GM23338 (cell line): ENCODE results near the gene FILIP1L. TPM values are rescaled to one million over a fixed set of nuclear protein-coding genes. Genes with fewer than 3 reads are reported as not detected.

Source experiments
- ATAC-seq: fragments of 200-7000 bp; cut with Tn5 transposase; 3 replicates; pipeline ENCODE4 v1.9.1; 2020
- DNase-seq: peaks from one replicate; pipeline ENCODE4 v3.0.0-alpha.2; 2015; ENCODE audit warnings: low spot score
- H2AFZ ChIP-seq: fragments of 200-600 bp; sonication (generic); 2 replicates; pipeline ENCODE4 v1.8.0; 2016; ENCODE audit warnings: antibody characterized with exemption, mild to moderate bottlenecking, moderate library complexity
- H3F3A ChIP-seq: fragments of 200-600 bp; sonication (generic); replicated peaks from 2 replicates; pipeline ENCODE4 v1.8.0; 2017; ENCODE audit warnings: antibody characterized with exemption, mixed run types, low read depth
- H3K27ac ChIP-seq: fragments of 200-600 bp; sonication (generic); 2 replicates; pipeline ENCODE4 v1.6.1; 2016; ENCODE audit warnings: low read depth
- H3K27me3 ChIP-seq: fragments of 200-600 bp; sonication (generic); 2 replicates; pipeline ENCODE4 v1.8.0; 2016; ENCODE audit warnings: mild to moderate bottlenecking, mixed run types, moderate library complexity; ENCODE audit not compliant: insufficient read depth
- H3K36me3 ChIP-seq: fragments of 200-600 bp; sonication (generic); 2 replicates; pipeline ENCODE4 v1.8.0; 2016; ENCODE audit warnings: mild to moderate bottlenecking; ENCODE audit not compliant: insufficient read depth
- H3K4me1 ChIP-seq: fragments of 200-600 bp; sonication (generic); 2 replicates; pipeline ENCODE4 v1.8.0; 2016; ENCODE audit warnings: mild to moderate bottlenecking, moderate library complexity; ENCODE audit not compliant: insufficient read depth
- H3K4me2 ChIP-seq: fragments of 200-600 bp; sonication (generic); 2 replicates; pipeline ENCODE4 v1.7.1; 2017; ENCODE audit warnings: mixed run types
- H3K4me3 ChIP-seq: fragments of 200-600 bp; sonication (generic); 2 replicates; pipeline ENCODE4 v1.6.1; 2016; ENCODE audit warnings: mixed run types
- H3K79me2 ChIP-seq: fragments of 200-600 bp; sonication (generic); replicated peaks from 2 replicates; pipeline ENCODE4 v1.8.0; 2017; ENCODE audit warnings: mild to moderate bottlenecking; ENCODE audit not compliant: insufficient read depth
- H3K9me2 ChIP-seq: fragments of 200-600 bp; sonication (generic); 2 replicates; pipeline ENCODE4 v1.8.0; 2017; ENCODE audit not compliant: insufficient read depth
- H4K20me1 ChIP-seq: fragments of 200-600 bp; sonication (generic); replicated peaks from 2 replicates; pipeline ENCODE4 v1.8.0; 2017; ENCODE audit warnings: mild to moderate bottlenecking; ENCODE audit not compliant: insufficient read depth
- H3K27ac Mint-ChIP-seq: 2 replicates; pipeline ENCODE4 v1.8.0; 2020; ENCODE audit warnings: inconsistent platforms, mild to moderate bottlenecking, moderate library complexity, mixed read lengths
- H3K27me3 Mint-ChIP-seq: 3 replicates; pipeline ENCODE4 v1.8.0; 2022; ENCODE audit warnings: low read depth, mild to moderate bottlenecking, moderate library complexity, mixed read lengths, inconsistent platforms; ENCODE audit not compliant: insufficient read depth, poor library complexity
- H3K36me3 Mint-ChIP-seq: 3 replicates; pipeline ENCODE4 v1.8.0; 2021; ENCODE audit warnings: low read depth, mild to moderate bottlenecking, inconsistent platforms, moderate library complexity, mixed read lengths
- H3K4me1 Mint-ChIP-seq: 3 replicates; pipeline ENCODE4 v1.8.0; 2020; ENCODE audit warnings: mild to moderate bottlenecking, inconsistent platforms, mixed read lengths
- H3K4me3 Mint-ChIP-seq: 3 replicates; pipeline ENCODE4 v1.8.0; 2021; ENCODE audit warnings: moderate library complexity, mild to moderate bottlenecking, inconsistent platforms, mixed read lengths
- H3K9me3 Mint-ChIP-seq: 3 replicates; pipeline ENCODE4 v1.8.0; 2020; ENCODE audit warnings: moderate library complexity, mild to moderate bottlenecking, inconsistent platforms, mixed read lengths
- EZH2 ChIP-seq: fragments of 200-600 bp; sonication (generic); IDR thresholded peaks from one replicate; pipeline ENCODE4 v1.8.0; 2017; ENCODE audit warnings: antibody characterized with exemption, mild to moderate bottlenecking, low read depth; ENCODE audit not compliant: unreplicated experiment
- EZH2phosphoT487 ChIP-seq: fragments of 200-600 bp; sonication (generic); IDR thresholded peaks from one replicate; pipeline ENCODE4 v1.8.1; 2018; ENCODE audit warnings: antibody characterized with exemption; ENCODE audit not compliant: unreplicated experiment
- polyA plus RNA-seq: library from polyadenylated mRNA; unstranded; fragments of >200 nt; fragmentation: Nextera tagmentation; extraction: Ambion mirVana; gene quantifications from 2 replicates; pipeline ENCODE4 v1.2.1, GENCODE V29; 2016
- total RNA-seq: library from RNA; depleted of rRNA; stranded (reverse); fragments of >200 nt; shearing (Covaris generic); gene quantifications from 2 replicates; pipeline ENCODE4 v1.2.3, GENCODE V29; 2014
- TF ChIP-seq, protein P1 (sequence below): IDR thresholded peaks from 2 replicates; pipeline ENCODE4 v1.6.1; 2016; ENCODE audit warnings: antibody characterized with exemption
- TF ChIP-seq, protein P2 (sequence below): fragments of 250-450 bp; sonication (Bioruptor Pico); IDR thresholded peaks from 2 replicates; pipeline ENCODE4 v1.5.0; 2020; ENCODE audit warnings: mild to moderate bottlenecking, moderate library complexity

Gene FILIP1L
- total and polyA plus RNA-seq, 2 experiments from 2014 or later: 1.6 TPM; not detected in 1

DNA sequence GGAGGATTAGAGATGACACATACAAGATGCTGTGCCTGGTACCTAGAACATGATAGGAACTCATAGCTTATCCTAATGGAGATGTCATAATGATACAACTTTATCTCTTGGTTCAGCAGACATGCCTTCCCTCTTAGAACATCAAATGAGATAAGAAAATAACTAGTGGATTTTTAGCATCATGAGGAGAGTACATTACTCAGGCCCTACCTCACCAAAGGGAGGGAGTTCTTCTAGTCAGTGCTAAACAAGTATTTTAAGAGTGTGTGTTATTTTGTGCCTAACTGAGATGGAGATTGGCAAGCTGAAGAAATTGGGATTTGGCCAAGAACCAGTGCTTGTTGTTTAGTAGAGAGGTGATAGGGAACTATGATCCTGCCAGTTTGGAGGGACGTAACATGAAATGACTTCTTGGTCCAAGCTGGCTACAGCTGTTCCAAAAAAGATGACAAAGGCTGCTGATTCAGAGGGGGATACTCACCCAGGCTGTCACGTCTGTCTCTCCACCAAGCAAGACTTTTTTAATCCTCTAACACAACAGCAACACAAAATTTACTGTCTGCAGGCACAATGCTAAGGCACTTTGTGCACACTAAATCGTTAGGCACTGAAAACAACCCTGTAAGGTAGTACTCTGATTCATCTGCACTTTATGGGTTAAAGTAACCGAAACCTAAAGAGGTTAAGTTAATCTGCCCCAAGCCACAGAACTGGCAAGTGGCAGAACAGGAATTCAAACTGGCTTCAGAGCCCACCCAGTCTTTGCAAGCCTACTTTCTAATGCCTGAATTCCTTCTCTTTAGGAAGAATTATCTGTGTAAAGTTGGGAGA is 170.2 kb downstream of the FILIP1L start:
- no peaks in the 10 kb centered on the region for H3F3A ChIP-seq
- peak overlapping the region; percentile 64; the same call in 1 of the 2 replicates for H3K27ac ChIP-seq
- Mint-ChIP-seq H3K4me3 (no peak overlapping the region), H3K4me1 (peaks cover 29% of the 10 kb centered on the region), H3K27me3 (peaks cover 2% of the 10 kb centered on the region), H3K9me3 (no peaks in the 10 kb centered on the region), H3K27ac (peak overlapping the region; percentile 10; the same call in 1 of the 2 replicates), H3K36me3 (no peaks in the 10 kb centered on the region)
- TF ChIP-seq EZH2phosphoT487 (no peak), EZH2 (no peak)
- TF ChIP-seq, protein P1, sequence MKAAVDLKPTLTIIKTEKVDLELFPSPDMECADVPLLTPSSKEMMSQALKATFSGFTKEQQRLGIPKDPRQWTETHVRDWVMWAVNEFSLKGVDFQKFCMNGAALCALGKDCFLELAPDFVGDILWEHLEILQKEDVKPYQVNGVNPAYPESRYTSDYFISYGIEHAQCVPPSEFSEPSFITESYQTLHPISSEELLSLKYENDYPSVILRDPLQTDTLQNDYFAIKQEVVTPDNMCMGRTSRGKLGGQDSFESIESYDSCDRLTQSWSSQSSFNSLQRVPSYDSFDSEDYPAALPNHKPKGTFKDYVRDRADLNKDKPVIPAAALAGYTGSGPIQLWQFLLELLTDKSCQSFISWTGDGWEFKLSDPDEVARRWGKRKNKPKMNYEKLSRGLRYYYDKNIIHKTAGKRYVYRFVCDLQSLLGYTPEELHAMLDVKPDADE: no peak
- TF ChIP-seq, protein P2, sequence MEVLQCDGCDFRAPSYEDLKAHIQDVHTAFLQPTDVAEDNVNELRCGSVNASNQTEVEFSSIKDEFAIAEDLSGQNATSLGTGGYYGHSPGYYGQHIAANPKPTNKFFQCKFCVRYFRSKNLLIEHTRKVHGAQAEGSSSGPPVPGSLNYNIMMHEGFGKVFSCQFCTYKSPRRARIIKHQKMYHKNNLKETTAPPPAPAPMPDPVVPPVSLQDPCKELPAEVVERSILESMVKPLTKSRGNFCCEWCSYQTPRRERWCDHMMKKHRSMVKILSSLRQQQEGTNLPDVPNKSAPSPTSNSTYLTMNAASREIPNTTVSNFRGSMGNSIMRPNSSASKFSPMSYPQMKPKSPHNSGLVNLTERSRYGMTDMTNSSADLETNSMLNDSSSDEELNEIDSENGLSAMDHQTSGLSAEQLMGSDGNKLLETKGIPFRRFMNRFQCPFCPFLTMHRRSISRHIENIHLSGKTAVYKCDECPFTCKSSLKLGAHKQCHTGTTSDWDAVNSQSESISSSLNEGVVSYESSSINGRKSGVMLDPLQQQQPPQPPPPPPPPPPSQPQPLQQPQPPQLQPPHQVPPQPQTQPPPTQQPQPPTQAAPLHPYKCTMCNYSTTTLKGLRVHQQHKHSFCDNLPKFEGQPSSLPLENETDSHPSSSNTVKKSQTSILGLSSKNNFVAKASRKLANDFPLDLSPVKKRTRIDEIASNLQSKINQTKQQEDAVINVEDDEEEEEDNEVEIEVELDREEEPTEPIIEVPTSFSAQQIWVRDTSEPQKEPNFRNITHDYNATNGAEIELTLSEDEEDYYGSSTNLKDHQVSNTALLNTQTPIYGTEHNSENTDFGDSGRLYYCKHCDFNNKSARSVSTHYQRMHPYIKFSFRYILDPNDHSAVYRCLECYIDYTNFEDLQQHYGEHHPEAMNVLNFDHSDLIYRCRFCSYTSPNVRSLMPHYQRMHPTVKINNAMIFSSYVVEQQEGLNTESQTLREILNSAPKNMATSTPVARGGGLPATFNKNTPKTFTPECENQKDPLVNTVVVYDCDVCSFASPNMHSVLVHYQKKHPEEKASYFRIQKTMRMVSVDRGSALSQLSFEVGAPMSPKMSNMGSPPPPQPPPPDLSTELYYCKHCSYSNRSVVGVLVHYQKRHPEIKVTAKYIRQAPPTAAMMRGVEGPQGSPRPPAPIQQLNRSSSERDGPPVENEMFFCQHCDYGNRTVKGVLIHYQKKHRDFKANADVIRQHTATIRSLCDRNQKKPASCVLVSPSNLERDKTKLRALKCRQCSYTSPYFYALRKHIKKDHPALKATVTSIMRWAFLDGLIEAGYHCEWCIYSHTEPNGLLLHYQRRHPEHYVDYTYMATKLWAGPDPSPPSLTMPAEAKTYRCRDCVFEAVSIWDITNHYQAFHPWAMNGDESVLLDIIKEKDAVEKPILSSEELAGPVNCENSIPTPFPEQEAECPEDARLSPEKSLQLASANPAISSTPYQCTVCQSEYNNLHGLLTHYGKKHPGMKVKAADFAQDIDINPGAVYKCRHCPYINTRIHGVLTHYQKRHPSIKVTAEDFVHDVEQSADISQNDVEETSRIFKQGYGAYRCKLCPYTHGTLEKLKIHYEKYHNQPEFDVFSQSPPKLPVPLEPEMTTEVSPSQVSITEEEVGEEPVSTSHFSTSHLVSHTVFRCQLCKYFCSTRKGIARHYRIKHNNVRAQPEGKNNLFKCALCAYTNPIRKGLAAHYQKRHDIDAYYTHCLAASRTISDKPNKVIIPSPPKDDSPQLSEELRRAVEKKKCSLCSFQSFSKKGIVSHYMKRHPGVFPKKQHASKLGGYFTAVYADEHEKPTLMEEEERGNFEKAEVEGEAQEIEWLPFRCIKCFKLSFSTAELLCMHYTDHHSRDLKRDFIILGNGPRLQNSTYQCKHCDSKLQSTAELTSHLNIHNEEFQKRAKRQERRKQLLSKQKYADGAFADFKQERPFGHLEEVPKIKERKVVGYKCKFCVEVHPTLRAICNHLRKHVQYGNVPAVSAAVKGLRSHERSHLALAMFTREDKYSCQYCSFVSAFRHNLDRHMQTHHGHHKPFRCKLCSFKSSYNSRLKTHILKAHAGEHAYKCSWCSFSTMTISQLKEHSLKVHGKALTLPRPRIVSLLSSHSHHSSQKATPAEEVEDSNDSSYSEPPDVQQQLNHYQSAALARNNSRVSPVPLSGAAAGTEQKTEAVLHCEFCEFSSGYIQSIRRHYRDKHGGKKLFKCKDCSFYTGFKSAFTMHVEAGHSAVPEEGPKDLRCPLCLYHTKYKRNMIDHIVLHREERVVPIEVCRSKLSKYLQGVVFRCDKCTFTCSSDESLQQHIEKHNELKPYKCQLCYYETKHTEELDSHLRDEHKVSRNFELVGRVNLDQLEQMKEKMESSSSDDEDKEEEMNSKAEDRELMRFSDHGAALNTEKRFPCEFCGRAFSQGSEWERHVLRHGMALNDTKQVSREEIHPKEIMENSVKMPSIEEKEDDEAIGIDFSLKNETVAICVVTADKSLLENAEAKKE: no peak
- no peaks in the 10 kb centered on the region; the same call in 1 of the 2 replicates for H3K79me2 ChIP-seq
- no peak overlapping the region for H3K4me2 ChIP-seq
- ATAC-seq: peak; percentile 33; the same call in 1 of the 3 replicates
- H3K4me1 ChIP-seq: peaks cover 32% of the 10 kb centered on the region
- no peaks in the 10 kb centered on the region for H4K20me1 ChIP-seq
- H2AFZ ChIP-seq: no peak overlapping the region
- H3K36me3 ChIP-seq: no peaks in the 10 kb centered on the region
- H3K9me2 ChIP-seq: no peaks in the 10 kb centered on the region
- H3K27me3 ChIP-seq: no peaks in the 10 kb centered on the region
- DNase-seq: no peak
- no peak overlapping the region for H3K4me3 ChIP-seq
